ENCODE results near the gene ITCH. TPM values are rescaled to one million over a fixed set of nuclear protein-coding genes. Genes with fewer than 3 reads are reported as not detected.

The ITCH gene
- total RNA-seq, 2 donors from 2014 or later, result 35.6 to 40.2 TPM

DNA sequence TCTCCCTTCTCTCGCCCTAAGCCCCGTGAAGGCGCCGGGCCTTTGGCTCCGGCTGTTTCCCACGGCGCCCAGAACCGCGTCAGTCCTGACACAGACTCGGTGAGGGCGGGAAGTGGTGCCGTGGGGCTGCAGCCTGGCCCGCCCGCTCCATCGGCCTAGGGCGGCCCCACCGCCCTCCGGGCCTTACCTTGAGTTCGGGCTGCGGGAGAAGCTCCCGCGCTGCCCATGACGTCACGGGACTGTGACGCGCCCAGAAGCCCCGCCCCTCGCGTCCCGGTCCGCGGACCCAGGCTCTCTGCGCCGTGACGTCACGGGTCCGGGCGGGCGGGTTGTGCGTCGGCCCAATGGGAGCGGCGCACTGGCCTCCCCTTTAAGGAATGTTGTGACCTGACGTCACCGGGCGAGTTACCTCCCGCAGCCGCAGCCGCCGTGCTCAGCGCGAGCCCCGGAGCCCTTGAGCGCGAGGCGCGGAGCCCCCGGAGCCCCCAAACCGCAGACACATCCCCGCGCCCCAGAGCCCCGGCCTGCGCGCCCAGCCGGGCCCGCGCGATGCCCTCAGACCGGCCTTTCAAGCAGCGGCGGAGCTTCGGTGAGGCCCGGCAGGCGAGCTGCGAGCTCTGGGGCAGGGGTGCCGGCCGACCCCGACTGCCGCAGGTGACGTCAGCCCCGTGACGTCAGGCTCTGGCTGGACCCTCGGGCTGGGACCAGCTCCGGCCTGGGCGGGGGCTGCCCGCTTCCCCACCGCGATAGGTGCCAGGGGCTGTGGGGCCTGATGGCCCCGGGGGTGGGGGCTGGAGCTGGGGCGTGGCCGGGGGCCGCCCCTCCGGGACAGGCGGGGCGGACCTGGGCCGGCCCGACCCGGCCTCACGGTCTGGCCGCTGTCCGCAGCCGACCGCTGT is 195.5 kb downstream of the ITCH start, which contains the start of gene MAP1LC3A:
Gene MAP1LC3A, plus strand, starts transcription at position 399 of the 899 bp plus-strand sequence. Its CDS starts 151 bp downstream, at position 550.
- Histone ChIP-seq H3K36me3 (peaks cover 3% of the 10 kb centered on the region), H3K4me3 (peak within 1 kb of the TSS; percentile 62 to 92), H3K4me1 (peaks cover 0 to 6% of the 10 kb centered on the region in 2 donors), H3K9me3 (no peaks in the 10 kb centered on the region), H3K27ac (peak within 1 kb of the TSS; percentile 90 to 97), H3K27me3 (no peaks in the 10 kb centered on the region)
- TF ChIP-seq, protein P1, sequence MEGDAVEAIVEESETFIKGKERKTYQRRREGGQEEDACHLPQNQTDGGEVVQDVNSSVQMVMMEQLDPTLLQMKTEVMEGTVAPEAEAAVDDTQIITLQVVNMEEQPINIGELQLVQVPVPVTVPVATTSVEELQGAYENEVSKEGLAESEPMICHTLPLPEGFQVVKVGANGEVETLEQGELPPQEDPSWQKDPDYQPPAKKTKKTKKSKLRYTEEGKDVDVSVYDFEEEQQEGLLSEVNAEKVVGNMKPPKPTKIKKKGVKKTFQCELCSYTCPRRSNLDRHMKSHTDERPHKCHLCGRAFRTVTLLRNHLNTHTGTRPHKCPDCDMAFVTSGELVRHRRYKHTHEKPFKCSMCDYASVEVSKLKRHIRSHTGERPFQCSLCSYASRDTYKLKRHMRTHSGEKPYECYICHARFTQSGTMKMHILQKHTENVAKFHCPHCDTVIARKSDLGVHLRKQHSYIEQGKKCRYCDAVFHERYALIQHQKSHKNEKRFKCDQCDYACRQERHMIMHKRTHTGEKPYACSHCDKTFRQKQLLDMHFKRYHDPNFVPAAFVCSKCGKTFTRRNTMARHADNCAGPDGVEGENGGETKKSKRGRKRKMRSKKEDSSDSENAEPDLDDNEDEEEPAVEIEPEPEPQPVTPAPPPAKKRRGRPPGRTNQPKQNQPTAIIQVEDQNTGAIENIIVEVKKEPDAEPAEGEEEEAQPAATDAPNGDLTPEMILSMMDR (IDR thresholded peaks at IDR 0.05), result no peak
- peak; percentile 97 for DNase-seq (ENCODE audit: low spot score)

DNA sequence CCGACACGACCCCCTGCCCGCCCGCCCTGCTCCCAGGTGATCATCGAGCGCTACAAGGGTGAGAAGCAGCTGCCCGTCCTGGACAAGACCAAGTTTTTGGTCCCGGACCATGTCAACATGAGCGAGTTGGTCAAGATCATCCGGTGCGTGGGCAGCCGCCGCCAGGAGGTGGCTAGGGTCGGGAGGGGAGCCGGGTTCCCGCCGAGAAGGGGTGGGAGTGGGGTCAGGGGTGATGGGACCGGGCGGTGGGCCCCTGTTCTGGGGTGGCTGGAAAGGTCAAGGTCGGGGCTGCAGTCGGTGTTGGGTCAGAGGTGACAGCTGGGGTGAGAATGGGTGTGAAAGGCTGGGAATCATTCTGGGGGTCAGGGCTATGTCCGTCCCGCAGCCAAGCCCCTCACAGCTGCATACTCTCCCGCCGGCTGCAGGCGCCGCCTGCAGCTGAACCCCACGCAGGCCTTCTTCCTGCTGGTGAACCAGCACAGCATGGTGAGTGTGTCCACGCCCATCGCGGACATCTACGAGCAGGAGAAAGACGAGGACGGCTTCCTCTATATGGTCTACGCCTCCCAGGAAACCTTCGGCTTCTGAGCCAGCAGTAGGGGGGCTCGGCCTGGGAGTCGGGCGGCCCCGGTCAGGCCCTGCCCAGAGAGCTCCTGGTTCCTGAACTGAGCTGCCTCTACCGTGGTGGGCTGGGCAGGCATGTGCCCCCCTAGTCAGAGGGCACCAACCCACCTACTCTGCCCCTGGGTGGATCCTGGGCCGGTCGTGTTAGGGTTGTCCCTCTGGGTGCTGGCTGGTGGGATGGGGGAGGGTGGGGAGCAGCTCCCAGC is 196.5 kb downstream of the ITCH start:
- no peaks in the 10 kb centered on the region for H3K27me3 ChIP-seq
- no peak for DNase-seq (ENCODE audit: low spot score)
- peak overlapping the region; percentile 90 to 97 for H3K27ac ChIP-seq
- H3K4me3 ChIP-seq, result peak overlapping the region; percentile 62 to 92
- peaks cover 0 to 6% of the 10 kb centered on the region in 2 donors for H3K4me1 ChIP-seq
- TF ChIP-seq, protein P1 (IDR thresholded peaks at IDR 0.05), result no peak
- H3K9me3 ChIP-seq, result no peaks in the 10 kb centered on the region
- peaks cover 3% of the 10 kb centered on the region for H3K36me3 ChIP-seq

DNA sequence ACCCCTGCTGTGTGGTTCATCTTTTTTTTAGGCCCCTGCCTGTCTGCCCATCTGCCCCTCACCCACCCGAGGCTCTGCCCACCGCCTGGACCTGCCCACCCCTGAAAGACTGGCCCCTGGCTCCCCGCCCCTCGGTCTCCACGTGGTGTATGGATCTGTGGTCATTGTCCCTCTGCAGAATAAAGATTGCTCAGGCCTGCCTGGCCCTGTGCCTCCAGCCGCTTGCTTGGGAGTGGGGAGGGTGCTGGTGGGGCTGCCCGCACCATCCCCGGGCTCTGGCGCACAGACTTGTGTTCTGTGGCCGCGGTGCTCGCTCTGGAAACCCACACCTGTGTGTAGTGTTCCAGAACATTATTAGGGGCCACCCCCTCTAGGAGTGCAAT is 197.1 kb downstream of the ITCH start:
- TF ChIP-seq, protein P1 (IDR thresholded peaks at IDR 0.05), result no peak
- Histone ChIP-seq H3K36me3 (peaks cover 3% of the 10 kb centered on the region), H3K4me3 (no peak overlapping the region), H3K4me1 (peaks cover 0 to 6% of the 10 kb centered on the region in 2 donors), H3K9me3 (no peaks in the 10 kb centered on the region), H3K27me3 (no peaks in the 10 kb centered on the region), H3K27ac (peak overlapping the region; percentile 90 to 97)
- DNase-seq (ENCODE audit: low spot score), result no peak

DNA sequence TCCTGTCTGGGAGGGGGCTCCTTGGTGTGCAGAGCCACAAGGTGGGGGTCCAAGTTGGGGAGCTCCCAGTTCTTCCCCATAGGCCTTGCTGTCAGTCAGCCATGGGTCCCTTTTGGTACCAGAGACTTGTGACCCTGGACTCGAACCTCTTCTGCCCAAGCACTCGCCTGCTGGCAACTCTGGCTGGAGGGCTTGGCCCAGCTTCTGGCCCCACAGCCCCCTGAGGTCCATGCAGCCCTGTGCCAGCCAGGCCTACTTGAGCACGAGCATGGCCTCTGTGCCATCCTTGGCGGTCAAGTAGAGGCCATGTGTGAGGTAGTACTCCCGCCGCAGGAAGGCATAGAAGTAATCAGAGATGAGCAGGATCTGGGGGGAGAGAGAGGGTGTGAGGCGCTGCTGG is 197.5 kb downstream of the ITCH start:
- no peak overlapping the region for H3K27ac ChIP-seq
- TF ChIP-seq, protein P1 (IDR thresholded peaks at IDR 0.05), result no peak
- H3K36me3 ChIP-seq, result peaks cover 3% of the 10 kb centered on the region
- no peak overlapping the region for H3K4me3 ChIP-seq
- no peak for DNase-seq (ENCODE audit: low spot score)
- no peaks in the 10 kb centered on the region for H3K9me3 ChIP-seq
- no peaks in the 10 kb centered on the region for H3K27me3 ChIP-seq
- H3K4me1 ChIP-seq, result peaks cover 0 to 6% of the 10 kb centered on the region in 2 donors

MicroRNAs encoded within 50 kb of the gene (microRNA counts, 767-probe panel; counts per million panel counts)
- 0 to 1,519 counts per million in 2 donors for microRNA hsa-miR-644a

Small RNAs within 50 kb of the gene (microRNA-seq; reads per million reads assigned to microRNA genes)
- 0 reads per million in 2 donors for gene MIR644A (ENCODE audit: borderline number of aligned reads in 2 of 2, borderline replicate concordance in 1 of 2)

Other genes with a start within 250 kb of the ITCH start
- gene ASIP, start 121.8 kb upstream of the ITCH start, total RNA-seq, result 1 to 10 TPM in 1 of 2 donors, not detected in 1; 2.7 TPM
- gene AHCY, start 59.9 kb upstream of the ITCH start, total RNA-seq, result 10 to 100 TPM; 51.9 to 59.7 TPM
- 100 to 1,000 TPM; 189 to 252 TPM for gene DYNLRB1, start 153.1 kb downstream of the ITCH start, total RNA-seq
- gene MAP1LC3A, start 195.4 kb downstream of the ITCH start, total RNA-seq, result 100 to 1,000 TPM; 111 to 120 TPM